Measurements from ENCODE around the gene LDLR.
"Not testable (repeated sequence)": the region's sequence is repeated elsewhere in the genome, so short reads cannot be mapped to it uniquely, and the experiment has no call there.

Gene LDLR

DNA sequence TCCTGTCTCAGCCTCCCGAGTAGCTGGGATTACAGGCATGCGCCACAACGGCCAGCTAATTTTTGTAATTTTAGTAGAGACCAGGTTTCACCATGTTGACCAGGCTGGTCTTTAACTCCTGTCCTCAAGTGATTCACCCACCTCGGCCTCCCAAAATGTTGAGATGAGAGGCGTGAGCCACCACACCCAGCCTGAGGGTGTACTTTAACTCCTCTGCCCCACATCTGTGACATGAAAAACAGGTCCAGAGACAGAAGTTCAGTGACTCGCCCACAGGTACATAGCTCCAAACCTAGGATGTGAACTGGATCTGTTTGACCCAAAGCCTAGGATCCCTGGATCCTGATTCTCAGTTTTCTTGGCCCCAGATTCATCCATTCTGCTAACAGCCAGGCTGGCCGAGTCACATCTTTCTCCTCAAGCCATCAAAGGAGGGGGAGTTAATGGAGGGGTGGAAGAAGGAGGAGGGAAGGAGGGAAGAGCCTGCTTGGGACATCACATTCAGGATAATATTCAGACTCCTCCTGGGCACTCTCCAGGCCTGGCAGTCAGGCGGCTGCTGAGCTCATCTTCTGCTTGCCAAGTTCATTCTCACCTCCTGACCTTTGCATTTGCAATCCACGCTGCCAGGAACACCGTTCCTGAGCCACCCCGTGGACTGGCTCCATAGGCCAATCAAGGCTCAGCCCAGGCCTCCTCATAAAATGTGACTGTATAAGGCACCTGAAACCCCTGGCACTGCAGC is 63.2 kb downstream of the LDLR start:
- H3K36me3 ChIP-seq, result peaks cover 46% of the 10 kb centered on the region
- H3K9me3 ChIP-seq (ENCODE audit: severe bottlenecking), result no peaks in the 10 kb centered on the region
- TF ChIP-seq, protein P1, sequence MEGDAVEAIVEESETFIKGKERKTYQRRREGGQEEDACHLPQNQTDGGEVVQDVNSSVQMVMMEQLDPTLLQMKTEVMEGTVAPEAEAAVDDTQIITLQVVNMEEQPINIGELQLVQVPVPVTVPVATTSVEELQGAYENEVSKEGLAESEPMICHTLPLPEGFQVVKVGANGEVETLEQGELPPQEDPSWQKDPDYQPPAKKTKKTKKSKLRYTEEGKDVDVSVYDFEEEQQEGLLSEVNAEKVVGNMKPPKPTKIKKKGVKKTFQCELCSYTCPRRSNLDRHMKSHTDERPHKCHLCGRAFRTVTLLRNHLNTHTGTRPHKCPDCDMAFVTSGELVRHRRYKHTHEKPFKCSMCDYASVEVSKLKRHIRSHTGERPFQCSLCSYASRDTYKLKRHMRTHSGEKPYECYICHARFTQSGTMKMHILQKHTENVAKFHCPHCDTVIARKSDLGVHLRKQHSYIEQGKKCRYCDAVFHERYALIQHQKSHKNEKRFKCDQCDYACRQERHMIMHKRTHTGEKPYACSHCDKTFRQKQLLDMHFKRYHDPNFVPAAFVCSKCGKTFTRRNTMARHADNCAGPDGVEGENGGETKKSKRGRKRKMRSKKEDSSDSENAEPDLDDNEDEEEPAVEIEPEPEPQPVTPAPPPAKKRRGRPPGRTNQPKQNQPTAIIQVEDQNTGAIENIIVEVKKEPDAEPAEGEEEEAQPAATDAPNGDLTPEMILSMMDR (IDR thresholded peaks at IDR 0.05; ENCODE audit: low read depth, low read length), result no peak
- no peak for DNase-seq
- no peak overlapping the region for H3K27ac ChIP-seq
- no peak overlapping the region for H3K4me3 ChIP-seq (ENCODE audit: low read depth, low read length)
- no peaks in the 10 kb centered on the region for H3K27me3 ChIP-seq (ENCODE audit: insufficient read depth, low read depth, severe bottlenecking)

DNA sequence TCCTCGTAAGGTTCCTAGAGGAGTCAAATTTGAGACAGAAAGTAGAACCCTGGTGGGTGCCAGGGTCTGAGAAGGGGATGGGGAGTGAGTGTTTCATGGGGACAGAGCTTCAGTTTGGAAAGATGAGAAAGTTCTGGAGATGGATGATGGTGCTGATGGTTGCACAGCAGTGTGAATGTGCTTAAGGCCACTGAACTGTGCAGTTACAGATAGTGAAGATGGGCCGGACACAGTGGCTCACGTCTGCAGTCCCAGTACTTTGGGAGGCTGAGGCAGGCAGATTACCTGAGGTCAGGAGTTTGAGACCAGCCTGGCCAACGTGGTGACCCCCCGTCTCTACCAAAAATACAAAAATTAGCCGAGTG is 65.4 kb downstream of the LDLR start:
- TF ChIP-seq, protein P1 (IDR thresholded peaks at IDR 0.05; ENCODE audit: low read depth, low read length), result no peak
- no peak for DNase-seq
- peak overlapping the region; percentile 98 for H3K4me3 ChIP-seq (ENCODE audit: low read depth, low read length)
- no peaks in the 10 kb centered on the region for H3K27me3 ChIP-seq (ENCODE audit: insufficient read depth, low read depth, severe bottlenecking)
- no peaks in the 10 kb centered on the region for H3K9me3 ChIP-seq (ENCODE audit: severe bottlenecking)
- H3K27ac ChIP-seq, result peak overlapping the region; percentile 94
- H3K36me3 ChIP-seq, result peaks cover 30% of the 10 kb centered on the region

DNA sequence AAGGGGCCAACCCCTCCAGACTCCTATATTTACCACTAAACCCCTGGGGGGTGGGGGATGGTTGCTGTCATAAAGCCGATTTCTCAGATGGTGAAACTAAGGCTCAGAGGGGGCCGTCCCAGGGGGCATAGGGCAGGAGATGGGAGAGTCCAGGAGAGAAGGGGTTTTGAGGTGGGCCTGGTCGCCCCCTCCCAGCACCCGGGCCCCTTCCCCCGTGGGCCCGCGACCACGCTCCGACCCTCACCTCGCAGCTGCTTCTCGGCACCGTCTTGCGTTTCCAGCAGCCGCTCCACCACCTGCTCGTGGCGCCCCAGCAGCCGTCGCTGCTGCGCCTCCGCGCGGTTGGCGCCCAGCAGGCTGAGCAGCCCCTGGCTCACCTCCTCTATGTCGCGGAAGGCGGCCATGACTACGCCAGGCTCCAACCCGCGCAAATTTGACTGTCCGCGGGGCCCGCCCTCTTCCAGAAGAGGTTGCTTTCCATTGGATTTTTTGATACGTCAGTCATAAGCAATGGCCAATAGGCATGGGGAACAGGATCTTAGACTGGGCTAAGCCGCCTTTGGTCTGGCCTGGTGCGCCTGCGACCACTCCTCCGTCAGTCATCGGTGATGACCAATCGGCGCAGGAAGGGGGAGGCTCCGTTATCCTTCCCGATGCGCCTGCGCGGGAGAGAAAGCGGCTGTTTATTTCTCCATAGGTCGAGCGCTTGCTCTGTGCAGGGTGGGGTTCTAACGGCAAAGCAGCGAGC is 66.3 kb downstream of the LDLR start, which contains the start of gene SPC24:
TSS of gene SPC24 (minus strand) at position 410 of the 748 bp plus-strand sequence. CDS start at position 404, 6 bp downstream.
- peak within 1 kb of the TSS; percentile 94 for H3K27ac ChIP-seq
- peak; percentile 98 for DNase-seq

DNA sequence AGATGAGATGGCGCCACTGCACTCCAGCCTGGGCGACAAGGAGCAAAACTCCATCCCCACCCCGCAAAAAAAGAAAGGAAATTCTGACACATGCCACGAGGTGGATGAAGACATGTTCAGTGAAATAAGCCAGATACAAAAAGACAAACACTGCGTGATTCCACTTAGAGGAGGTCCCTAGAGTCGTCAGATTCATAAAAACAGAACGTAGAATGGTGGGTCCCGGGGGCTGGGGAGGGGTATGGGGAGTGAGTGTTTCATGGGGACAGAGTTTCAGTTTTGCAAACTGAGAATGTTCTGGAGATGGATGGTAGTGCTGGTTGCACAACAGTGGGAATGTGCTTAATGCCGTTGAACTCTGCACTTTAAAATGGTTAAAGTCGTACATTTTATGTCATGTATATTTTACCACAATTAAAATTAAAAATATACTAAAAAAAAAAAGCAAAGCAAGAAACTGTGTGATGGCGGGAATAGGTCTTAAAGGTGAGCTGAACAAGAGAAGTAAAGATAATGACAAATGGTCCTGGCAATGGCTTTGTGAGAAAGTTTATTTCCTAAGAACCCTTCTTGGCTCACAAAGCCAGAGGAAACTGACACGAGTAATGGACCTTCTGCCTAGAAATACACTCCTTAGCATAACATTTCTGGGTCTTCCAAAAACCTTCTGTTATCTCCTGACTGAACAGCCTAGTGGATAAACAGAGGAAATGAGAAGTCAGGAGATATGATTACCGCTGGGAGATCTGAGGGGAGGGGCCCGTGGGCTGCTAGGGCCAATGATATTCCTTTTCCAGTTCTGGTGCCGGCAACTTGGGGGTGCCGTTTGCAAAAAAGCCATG is 70.6 kb downstream of the LDLR start:
- DNase-seq, result no peak
- TF ChIP-seq, protein P1 (IDR thresholded peaks at IDR 0.05; ENCODE audit: low read depth, low read length), result no peak
- H3K27me3 ChIP-seq (ENCODE audit: insufficient read depth, low read depth, severe bottlenecking), result no peaks in the 10 kb centered on the region
- no peaks in the 10 kb centered on the region for H3K9me3 ChIP-seq (ENCODE audit: severe bottlenecking)
- no peak overlapping the region for H3K4me3 ChIP-seq (ENCODE audit: low read depth, low read length)
- H3K36me3 ChIP-seq, result peaks cover 2% of the 10 kb centered on the region; the same call in 1 of the 2 replicates
- H3K27ac ChIP-seq, result no peak overlapping the region

More for the DNA sequence above, 66.3 kb downstream of the LDLR start, which contains the start of gene SPC24:
- H3K9me3 ChIP-seq (ENCODE audit: severe bottlenecking), result no peaks in the 10 kb centered on the region
- H3K4me3 ChIP-seq (ENCODE audit: low read depth, low read length), result peak within 1 kb of the TSS; percentile 98
- TF ChIP-seq, protein P1 (IDR thresholded peaks at IDR 0.05; ENCODE audit: low read depth, low read length), result no peak
- H3K27me3 ChIP-seq (ENCODE audit: insufficient read depth, low read depth, severe bottlenecking), result no peaks in the 10 kb centered on the region
- H3K36me3 ChIP-seq, result peaks cover 27% of the 10 kb centered on the region

DNA sequence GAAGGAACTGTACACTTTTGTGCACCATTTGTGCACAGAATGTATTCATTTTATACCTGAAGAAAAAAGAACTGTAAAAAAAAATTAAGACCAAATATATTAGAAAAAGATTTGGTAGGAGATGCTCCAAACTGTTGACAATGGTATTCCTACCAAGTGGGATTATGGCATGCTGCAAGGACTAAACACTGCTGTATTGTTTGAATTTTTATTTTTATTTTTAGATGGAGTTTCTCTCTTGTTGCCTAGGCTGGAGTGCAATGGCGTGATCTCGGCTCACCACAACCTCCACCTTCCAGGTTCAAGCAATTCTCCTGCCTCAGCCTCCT is 71.1 kb downstream of the LDLR start:
- not testable (repeated sequence) for H3K27me3 ChIP-seq (ENCODE audit: insufficient read depth, low read depth, severe bottlenecking); H3K36me3 ChIP-seq; DNase-seq; H3K27ac ChIP-seq; H3K4me3 ChIP-seq (ENCODE audit: low read depth, low read length); H3K9me3 ChIP-seq (ENCODE audit: severe bottlenecking)

DNA sequence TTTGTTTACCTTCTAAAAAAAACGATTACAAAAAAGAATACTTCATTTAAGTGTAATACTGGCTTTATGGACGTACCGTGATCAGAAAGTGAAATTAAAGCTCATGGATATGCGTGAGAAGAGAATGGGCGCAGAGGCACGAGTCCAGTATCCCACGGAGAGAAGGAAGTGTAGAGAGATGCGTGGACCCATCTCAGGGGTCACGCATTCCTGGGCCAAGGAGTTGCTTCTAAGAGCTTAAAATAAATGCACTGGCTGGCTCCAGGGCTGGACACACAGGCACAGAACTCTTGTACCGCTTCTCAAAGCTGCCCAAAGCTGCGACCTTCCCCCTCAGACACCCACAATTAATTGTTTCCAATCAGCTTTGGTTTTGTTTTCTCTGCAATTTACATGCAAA is 75.0 kb downstream of the LDLR start:
- H3K4me3 ChIP-seq (ENCODE audit: low read depth, low read length), result no peak overlapping the region
- H3K27ac ChIP-seq, result no peak overlapping the region
- no peak for DNase-seq
- peaks cover 37% of the 10 kb centered on the region for H3K36me3 ChIP-seq
- TF ChIP-seq, protein P1 (IDR thresholded peaks at IDR 0.05; ENCODE audit: low read depth, low read length), result no peak
- H3K27me3 ChIP-seq (ENCODE audit: insufficient read depth, low read depth, severe bottlenecking), result no peaks in the 10 kb centered on the region
- no peaks in the 10 kb centered on the region for H3K9me3 ChIP-seq (ENCODE audit: severe bottlenecking)
